Activated T-helper 1 cell treated with Interleukin-2 at 50 U/mL for 16 hours (primary cell): ENCODE data around the gene NBPF1.
"Not testable (repeated sequence)": the region's sequence is repeated elsewhere in the genome, so short reads cannot be mapped to it uniquely, and the experiment has no call there.

ENCODE experiments used
- DNase-seq: peaks from one replicate; pipeline ENCODE4 v3.0.0-alpha.2; 2020; ENCODE audit warnings: low read depth

Gene NBPF1

GRCh38 chr1:16512624-16513411 is 100.5 kb downstream of the NBPF1 start:
- DNase-seq: not testable (repeated sequence)
